ENCODE measurements around the gene ODAD4.

ODAD4 gene

DNA sequence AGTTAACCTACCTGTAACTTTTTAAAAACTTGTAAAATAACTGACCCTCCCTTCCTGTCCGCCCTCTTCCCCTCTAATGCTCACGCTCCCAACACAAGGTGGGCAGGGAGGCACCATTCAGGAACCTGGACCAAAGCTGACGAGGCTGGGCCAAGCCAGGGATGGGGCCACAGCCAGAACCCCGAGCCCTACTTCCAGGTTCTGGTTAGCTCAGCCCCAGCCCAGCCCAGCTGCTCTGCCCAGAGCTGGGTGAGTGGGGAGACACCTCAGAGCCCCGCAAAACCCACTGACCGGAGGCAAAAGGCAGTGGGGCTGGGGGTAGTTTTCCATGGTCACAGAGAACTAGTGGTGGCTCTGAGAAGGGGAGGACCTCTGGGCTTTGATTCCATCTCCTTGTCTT, 43.6 kb downstream of the ODAD4 start:
- DNase-seq, result no peak

DNA sequence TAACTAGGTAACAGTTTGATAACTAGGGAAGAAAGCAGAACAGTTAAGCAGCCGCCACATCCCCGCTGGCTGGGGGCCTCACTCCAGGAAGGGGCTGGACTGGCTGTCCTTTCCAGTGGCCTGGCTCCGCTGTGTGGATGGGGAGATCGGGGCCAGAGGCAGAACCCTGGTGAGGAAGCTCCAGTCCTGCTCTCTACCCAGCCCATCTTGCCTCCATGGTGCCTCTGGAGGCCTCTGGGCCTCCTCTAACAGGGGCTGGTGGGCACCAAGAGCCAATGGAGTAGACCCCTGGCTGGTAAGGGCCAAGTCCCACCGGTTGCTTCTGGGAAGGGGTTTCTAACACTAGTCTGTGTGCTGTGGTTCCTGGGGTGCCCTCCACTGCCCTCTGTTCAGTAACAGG, 44.2 kb downstream of the ODAD4 start:
- no peak for DNase-seq

DNA sequence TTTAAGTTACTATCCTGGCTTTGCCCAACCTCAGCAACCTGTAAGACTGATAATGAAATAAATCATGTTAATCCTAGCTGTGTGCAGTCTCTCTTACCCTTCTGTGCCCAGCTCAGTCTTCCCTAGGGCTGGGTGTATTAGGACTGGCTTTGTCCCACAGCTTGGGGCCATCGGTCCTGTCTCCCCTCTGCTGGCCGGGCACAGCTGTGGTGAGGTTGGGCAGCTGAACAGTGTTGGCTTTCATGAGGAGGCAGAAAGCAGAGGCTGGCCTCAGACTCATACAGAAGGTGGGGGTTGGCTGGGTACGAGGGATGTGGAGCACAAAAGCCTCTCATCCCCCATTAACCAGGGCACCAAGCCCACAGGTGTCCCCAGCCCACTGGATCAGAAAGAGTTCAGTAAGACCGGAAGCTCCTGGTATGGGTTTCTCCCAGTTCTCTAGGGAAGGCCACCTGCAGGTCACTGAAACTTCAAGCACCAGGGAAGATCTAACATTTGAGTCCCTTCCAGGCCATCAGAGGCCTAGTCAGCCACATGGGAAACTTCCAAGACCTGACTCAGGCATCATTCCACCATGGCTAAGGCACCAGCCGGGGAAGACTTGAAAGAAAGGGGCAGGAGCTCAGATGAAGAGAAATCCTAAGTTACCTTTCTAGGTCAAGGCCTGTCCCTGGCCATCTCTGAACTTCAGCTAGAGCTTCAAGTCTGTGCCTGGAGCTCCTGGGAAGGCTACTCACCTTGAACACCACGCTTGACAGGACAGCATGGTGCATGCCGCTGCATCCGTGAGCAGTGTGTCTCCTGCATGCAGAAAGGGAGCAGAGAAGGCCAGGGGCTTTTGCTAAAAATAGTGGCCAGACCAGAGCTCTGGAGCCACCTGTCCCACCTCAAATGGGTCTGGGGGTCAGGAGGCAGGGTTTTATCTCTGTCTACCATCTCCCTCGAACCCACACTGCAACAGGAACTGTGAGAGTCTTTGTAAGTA, 45.0 kb downstream of the ODAD4 start:
- DNase-seq, result no peak

DNA sequence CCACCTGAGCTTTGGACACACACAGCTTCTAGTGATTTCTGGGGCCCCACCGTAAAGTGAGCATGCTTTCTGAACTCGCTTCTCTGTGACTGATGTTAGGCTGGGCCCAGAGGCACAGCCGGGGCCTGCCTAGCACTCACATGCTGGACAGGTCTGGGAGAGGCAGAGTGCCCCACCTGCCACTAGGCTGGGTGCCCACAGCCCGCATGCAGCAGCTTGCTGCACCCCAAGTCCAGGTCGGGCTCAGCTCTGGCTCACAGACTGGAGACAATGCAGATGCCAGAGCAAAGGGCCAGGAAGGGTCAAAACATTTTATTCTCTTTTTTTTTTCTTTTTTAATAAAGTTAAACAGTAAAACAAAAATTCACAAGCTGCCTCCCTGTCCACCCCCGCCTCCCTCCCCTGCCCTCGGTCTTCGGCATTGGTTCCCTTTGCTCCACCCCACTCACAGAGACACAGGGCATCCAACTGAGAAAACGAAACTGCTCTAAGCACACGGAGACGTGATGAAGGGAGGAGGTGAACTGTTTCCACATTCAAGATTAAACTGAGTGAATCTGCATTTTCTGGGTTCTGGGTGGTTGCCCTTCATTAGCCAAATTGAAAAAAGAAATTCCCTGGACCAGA, 45.8 kb downstream of the ODAD4 start:
- no peak for DNase-seq

DNA sequence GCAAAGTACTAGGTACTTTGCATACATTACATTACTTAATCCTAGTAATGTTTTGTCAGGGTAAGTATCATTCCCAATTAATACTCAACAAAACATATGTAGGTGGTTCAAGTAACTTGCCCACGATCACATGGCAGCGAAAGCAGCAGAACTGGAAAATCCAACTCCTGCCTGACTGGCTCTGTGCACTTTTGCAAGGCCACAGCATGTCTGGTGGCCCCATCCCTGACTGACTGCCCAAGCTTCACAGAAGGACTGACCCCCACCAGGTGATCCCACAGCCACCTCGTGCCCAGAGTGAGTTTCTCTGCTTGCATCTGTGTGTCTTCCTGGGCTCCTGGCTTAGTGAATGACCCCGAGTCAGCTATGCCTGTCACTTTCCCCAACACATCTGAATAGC, 47.6 kb downstream of the ODAD4 start:
- no peak for DNase-seq

DNA sequence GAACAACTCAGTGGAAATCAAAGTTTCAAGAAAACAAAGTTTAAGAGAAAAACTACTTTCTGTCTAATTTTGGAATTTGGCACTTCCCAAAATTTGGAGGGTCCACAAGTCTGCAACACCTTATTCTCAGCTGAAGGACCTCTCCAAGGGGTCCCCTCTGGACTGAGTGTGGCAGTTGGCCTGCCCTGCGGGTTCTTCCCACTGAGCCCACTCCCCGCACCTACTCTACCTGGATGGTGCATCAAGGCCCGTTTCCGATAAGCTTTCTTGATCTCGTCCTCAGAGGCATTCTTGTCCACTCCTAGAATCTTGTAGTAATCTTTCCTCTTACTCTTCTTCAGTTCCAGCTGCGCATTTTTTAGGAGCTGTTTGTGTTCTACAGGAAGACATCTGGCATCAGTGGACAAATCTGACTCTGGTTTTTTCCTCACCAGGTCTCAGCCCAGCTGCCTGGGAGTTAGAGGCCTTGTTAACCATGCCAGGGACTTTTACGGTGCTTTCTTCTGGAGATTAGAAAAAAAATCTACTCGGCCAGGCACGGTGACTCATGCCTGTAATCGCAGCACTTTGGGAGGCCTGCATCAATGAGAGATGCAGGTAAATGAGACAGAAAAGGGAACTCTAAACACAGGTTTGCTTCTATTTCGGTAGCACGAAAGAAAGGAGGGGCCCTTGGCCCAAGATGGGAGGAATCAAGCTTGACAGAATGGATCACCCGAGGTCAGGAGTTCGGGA, 51.8 kb downstream of the ODAD4 start:
- no peak for DNase-seq

DNA sequence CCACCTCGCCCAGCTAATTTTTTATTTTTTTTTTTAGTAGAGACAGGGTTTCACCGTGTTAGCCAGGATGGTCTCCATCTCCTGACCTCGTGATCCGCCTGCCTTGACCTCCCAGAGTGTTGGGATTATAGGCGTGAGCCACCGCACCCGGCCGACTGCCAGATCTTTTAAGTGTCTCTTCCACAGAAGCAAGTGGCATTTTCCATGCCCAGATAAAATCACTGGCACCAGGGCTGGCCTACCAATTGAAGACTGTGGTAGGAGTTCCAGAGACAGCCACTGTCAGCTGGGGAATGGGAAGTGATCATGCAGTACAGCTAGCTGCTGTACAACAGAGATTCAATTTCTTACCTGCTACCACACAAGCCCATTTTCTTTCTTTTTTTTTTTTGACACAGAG, 54.0 kb downstream of the ODAD4 start:
- no peak for DNase-seq

DNA sequence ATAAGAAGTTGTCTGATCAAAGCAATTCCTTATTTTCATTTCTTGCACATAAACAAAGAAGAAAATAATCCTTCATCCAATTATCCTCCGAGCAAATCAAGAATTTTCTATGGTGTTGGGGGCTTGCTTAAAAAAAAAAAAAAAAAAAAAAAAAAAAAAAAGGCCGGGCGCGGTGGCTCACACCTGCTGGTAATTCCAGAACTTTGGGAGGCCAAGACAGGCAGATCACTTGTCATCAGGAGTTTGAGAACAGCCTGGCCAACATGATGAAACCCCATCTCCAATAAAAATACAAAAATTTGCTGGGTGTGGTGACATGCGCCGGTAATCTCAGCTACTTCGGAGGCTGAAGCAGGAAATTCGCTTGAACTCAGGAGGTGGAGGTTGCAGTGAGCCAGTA, 55.5 kb downstream of the ODAD4 start:
- no peak for DNase-seq

DNA sequence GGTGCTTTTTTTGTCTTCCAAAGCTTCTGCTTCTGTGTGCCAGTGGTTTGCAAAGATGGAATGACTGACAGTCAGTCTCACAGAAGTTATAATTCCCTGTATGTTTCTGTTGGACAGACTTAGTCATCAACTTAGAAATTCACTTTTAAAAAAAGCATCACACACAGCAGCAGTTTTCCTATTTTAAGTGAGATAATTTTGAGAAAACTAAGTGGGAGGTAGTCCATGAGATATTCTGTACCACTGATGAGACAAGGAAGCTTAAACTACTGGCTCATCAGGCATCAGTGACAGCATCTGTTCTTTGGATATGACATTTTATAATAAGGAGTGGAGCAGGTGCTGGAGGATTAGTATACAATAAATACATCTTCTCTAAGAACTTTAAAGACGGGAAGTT, 56.2 kb downstream of the ODAD4 start:
- DNase-seq, result no peak

DNA sequence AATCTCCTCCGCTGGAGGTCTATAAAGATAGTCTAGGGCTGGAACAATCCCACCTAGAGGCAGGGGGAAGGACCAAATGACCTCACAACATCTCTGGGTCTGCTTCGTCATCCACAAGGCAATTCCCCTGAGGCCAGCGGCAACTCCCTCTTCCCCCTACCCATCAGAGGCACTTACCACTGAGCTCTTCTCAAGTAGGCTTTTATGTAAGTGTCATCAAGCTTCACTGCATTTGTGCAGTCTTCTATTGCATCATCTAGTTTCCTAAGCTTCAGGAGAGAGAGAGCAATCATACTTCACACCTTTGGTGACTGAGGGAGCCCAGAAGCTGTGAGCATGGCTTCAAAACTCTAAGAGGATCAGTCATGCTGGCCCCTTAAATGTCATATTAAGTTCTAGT, 57.2 kb downstream of the ODAD4 start:
- no peak for DNase-seq

DNA sequence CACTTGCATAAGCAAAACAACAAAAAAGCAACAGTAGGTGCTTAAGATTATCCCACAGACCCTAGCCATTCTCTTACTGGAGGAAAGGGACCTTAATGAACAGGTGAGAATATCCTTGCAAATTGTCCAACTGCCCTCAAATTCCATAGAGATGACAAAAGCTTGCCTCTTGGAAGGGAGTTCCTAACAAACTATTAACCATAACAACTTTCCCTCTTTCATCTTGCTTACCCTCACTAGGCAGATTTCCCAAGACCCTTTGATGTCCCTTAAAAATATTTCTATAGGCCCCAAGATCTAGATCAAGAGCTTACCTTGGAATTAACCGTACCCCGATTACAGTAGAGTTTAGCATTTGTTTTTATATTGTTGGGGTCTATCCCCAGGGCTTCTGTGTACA, 58.0 kb downstream of the ODAD4 start:
- no peak for DNase-seq

DNA sequence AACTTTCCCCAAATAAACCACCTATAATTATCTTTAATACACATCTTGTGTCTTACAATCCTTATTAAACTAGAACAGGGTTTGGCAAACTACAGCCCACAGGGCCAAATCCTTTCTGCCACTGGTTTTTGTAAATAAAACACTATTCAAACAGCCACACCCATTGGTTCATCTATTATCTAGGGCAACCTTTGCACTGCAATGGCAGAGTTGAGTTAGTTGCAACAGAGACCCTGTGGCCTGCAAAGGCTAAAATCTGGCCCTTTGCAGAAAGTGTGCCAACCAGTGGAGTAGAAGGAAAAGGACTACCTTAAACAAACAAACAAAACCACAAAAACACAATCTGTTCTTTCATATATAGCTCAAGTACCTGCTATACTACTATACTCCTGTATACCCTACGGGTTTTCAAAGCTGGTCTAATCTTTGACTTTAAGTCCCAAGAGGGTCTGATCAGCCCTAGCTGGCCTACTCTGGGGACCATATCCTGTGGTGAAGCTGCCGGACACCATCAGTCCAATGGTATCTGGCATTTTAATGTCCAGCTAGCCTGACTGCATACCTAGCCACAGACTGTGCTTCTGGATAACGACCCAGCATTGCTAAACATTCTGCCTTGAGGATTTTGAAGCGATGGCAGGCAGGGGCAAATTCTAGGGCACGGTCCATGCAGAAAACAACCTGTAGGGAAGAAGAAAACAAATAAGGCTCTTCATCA, 59.4 kb downstream of the ODAD4 start:
- no peak for DNase-seq

DNA sequence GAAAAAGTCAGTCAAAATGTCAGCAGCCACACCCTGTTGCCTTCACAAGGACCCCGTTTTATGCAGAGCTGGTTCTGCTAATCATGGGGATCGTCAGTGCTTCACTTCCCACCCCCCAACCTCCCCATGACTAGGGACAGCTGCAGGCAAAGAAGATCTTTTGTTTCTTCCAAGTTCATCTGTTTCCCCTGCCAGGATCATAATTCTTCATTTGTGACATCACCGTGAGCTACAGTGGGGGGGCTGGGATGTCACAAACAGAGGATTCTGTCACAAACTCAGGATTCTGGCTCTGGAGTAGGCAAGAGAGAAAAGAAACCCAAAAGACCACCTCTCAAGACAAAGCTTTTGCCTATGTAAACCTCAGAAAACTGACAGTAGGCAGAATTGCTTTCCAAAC, 62.2 kb downstream of the ODAD4 start:
- DNase-seq, result no peak

DNA sequence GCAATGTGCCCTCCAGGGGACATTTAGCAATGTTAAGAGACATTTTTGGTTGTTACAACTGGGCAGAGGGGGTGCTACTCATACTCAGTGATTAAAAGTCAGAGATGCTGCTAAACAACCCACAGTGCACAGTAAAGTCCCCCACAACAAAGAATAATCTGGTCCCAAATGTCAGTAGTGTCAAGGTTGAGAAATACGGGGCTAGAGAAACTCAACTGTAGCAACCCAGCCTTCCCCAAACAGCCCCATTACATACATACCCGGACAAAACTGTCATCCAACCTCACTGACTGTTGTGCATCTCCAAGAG, 66.4 kb downstream of the ODAD4 start:
- DNase-seq, result no peak

DNA sequence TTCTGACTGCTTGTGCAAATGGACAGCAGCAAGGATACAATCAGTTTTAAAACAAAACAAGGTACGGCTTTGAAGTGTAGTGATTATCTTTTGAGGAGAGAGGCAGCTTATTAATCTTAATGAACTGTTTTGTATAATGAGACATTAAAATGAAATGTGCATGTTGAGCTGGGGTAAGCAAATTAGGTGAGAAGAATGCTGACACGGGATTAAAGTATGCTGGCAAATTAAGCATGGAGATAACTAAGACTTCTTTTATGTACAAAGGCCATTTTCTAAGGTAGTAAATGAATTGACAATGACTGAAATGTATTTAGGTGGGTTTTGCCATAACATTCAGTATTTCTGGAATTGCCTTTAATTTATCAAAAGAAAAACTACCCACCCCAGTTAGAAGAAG, 68.1 kb downstream of the ODAD4 start:
- no peak for DNase-seq

DNA sequence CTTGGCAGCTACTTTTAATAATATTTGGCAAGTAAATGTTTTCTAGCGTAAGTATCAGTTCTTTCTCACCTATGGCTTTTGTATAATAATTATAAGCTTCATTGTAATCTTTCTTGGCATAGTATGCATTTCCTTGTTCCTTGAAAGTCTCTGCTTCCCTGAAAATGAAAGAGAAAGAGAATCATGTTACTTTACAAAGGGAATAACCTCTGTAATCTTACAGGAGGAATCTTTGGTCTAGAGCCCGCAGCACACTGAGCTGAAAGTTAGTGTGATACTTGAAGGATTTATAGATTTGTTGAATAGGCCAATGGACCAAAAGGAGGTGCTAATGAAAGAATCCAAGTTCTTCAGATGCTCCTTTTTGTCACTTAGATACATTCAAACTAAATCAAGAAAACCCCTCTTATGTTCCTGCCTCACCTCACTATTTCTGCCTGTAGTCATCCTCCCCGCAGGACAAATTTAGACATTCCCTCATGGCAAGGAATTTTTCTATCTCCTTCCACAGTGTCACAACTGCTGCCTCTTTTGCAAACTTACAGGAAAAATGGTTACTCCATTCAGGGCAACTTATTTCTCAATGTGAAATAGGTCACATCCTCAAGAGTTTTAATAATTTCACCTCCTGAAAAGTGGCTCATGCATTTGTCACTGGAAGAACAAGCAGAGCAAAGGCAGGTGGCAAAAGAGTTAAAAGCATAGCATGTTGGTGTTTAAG, 70.2 kb downstream of the ODAD4 start:
- no peak for DNase-seq

DNA sequence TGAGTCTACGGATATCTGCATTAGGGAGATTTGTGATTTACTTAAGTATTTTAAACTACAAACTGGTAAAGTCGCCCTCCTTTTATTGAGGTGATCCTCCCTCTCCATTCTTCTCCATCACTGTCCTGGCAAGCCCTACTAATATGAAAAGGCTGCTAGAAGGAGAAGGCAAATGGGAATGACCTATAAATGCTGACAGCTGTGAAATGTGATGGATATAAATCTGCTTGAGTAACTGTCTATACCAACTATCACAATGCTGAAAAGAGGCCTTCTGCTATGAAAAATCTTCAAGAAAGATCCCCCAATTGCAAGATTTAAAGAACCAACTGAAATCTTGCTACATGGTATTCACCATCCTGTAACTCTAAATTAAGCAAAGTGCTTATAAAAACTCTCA, 71.3 kb downstream of the ODAD4 start:
- DNase-seq, result no peak

DNA sequence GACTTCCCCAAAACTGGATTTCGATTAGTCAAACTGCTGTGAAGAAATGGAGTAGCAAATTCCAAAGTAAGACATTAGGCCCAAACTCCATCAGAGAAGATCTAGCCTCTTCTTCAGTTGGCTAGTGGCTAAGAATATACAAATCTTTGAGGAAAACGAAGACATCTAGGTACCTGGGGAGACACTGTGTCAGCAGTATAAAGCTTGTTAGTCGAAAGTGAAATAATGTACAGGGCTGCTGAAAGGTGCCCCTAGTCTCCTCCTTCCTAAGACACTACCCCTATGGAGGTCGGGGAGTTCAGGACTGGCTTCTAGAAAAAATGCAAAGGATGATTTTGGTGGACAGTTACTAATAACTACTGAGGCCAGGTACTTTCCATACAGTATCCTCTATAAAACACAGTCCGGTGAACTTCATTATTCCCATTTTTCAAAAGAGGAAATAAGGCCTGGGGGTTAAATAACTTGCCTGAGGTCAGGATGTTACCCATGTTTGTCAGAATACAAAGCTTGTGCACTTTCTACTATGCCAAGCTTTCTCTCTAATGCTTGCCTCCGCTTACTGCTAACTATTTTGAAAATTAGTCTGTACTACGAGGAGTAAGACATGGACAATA, 71.9 kb downstream of the ODAD4 start:
- no peak for DNase-seq

DNA sequence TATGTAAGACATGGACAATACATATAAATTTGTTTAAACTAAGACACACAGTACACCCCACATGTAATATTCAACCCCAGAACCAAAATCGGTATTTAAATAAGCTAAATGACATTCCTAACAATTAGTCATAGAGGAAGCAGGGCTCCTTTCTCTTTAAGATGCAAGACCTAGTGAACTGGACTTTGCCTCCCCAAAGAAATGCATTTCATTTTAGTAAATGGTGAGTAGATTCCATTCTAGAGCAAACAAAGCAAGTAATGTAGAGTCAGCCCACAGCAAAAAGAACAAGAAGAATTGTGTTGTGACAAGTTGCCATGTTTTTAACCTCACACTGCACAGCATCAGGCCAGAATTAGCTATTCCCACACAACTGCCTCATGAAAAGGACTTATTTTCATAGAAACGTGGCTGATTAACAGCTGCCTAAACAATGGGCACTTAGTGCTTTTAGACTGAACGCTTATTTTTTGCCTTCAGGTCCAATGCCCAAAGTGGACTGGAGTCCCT, 72.4 kb downstream of the ODAD4 start:
- no peak for DNase-seq

DNA sequence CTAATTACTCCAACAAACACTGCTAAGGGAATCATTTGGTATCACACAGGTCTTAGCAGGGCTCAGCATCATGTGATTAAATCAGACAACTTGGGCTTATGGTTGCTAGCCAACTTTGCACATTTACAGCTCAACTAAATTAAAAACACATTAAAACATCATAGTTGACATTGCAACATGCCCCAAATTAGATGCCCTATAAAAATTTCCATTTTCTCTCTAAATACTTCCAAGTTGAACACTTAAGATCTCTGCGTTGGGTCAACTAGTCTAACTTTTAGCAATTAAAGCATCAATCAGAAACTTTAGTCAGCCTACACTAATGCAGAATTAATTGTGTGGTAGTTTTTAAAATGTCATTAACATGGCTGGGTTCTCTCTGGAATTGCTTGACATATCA, 74.7 kb downstream of the ODAD4 start:
- DNase-seq, result peak; percentile 64

DNA sequence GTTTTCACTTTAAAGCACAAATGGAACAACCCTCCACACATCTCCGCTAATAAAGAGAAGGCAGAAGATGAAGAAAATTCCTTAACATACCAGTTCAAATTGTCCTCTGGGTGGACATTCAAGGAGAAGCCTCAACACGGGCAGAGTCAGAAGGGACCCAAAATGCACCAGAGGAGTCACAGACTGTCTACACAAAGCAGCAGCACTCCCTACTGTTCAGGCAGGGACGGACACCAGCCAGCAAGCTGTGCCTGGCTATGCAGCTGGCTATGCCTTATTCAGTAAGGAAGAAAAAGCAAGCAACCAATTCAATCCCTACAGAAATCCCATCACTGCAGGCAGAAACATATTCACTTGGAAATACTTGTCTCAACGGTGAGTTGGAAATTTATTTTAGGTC, 78.8 kb downstream of the ODAD4 start:
- no peak for DNase-seq

DNA sequence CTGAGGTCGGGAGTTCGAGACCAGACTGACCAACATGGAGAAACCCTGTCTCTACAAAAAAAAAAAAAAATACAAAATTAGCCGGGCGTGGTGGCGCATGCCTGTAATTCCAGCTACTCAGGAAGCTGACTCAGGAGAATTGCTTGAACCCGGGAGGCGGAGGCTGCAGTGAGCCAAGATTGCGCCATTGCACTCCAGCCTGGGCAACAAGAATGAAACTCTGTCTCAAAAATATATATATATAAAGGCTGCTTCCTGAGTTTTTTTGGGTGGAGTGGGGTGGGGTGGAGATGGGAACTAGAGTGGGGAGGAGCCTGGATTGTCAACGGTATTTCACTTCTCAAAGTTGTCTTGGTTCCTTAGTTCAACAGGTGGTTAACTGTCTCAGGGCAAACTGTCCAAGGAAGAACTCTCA, 79.9 kb downstream of the ODAD4 start:
- DNase-seq, result peak; percentile 51

Measured in fibroblast of skin of right quadriceps (primary cell).